Body of pancreas (tissue), 4 donors: ENCODE measurements around the gene MTHFD1. TPM values are rescaled to one million over a fixed set of nuclear protein-coding genes. Genes with fewer than 3 reads are reported as not detected.

Source experiments
- ATAC-seq: fragments of 150-250 bp; one replicate; pipeline ENCODE4 v1.9.1; 2016
- DNase-seq, 4 donors: peaks; one replicate each; pipeline ENCODE4 v3.0.0-alpha.2; 2019
- H3K27ac ChIP-seq, 4 donors: fragments of 200-600 bp; sonication (generic); 1 replicate in 3 of 4; 2 replicates in 1 of 4; pipeline versions ENCODE4 v1.5.1 to v1.6.1; 2016 to 2019; ENCODE audit warnings: mild to moderate bottlenecking in 1 of 4, mixed read lengths in 1 of 4, moderate library complexity in 1 of 4
- H3K27me3 ChIP-seq, 2 donors: fragments of 200-600 bp; sonication (generic); one replicate each; pipeline ENCODE4 v1.6.0; 2016; ENCODE audit warnings: mild to moderate bottlenecking in 1 of 2
- H3K36me3 ChIP-seq, 2 donors: fragments of 200-600 bp; sonication (generic); replicated peaks in 1 of 2; 2 replicates each; pipeline ENCODE4 v1.5.1; 2016; ENCODE audit warnings: low read depth in 2 of 2; ENCODE audit not compliant: insufficient read depth in 1 of 2
- H3K4me1 ChIP-seq: fragments of 200-600 bp; sonication (generic); one replicate; pipeline ENCODE4 v1.6.0; 2016
- H3K4me3 ChIP-seq, 2 donors: fragments of 200-600 bp; sonication (generic); 1 replicate in 1 of 2; 2 replicates in 1 of 2; pipeline ENCODE4 v1.5.1; 2016 to 2019
- H3K9me3 ChIP-seq, 3 donors: fragments of 200-600 bp; sonication (generic); 1 replicate in 2 of 3; 2 replicates in 1 of 3; pipeline ENCODE4 v1.5.1; 2016
- POLR2A ChIP-seq, 3 donors: fragments of 450-650 bp; IDR thresholded peaks; one replicate each; pipeline ENCODE4 v1.6.1; 2016; ENCODE audit warnings: antibody characterized with exemption in 3 of 3, mild to moderate bottlenecking in 2 of 3
- WGBS, 2 donors: methylation state at CpG; one replicate each; pipeline ENCODE4 v1.1.5; 2017; 5-methylcytosine and 5-hydroxymethylcytosine counted together
- intact Hi-C: fragments of 100-400 bp; cut with DNase I; formaldehyde crosslinking; loops from one replicate; pipeline ENCODE4 v1.15.1; 2023
- total RNA-seq, 2 donors: library from RNA; depleted of rRNA; stranded (reverse); fragments of >200 nt; gene quantifications; one replicate each; pipeline ENCODE4 v1.1.0, GENCODE V29; 2016
- TF ChIP-seq, protein P1 (sequence below), 7 experiments: fragments of 450-650 bp in 4 of 7; fragments of 200-600 bp in 3 of 7; sonication (generic) in 3 of 7; IDR thresholded peaks; one replicate each; pipeline ENCODE4 v1.5.1; 2016 to 2019; ENCODE audit warnings: antibody characterized with exemption in 7 of 7

The MTHFD1 gene
- total RNA-seq, 2 donors from 2014 or later, result 20.2 to 29.3 TPM

DNA sequence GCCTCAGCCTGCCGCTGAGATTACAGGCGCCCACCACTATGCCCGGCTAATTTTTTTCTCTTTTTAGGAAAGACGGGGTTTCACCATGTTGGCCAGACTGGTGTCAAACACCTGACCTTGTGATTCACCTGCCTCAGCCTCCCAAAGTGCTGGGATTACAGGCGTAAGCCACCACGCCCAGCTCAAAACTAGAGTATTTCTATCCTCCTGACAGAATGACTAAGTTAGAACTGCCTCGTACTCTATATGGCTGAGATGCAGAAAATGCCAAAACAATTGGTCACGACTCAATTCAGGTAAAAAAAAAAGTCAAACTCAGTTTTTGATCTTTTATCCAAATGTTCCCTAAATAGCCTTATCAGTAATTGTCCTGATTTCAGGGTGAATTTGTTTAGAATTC is 88.3 kb downstream of the MTHFD1 start:
- Histone ChIP-seq H3K36me3 (no peaks in the 10 kb centered on the region), H3K27me3 (no peaks in the 10 kb centered on the region), H3K27ac (no peak overlapping the region), H3K9me3 (no peaks in the 10 kb centered on the region), H3K4me3 (no peak overlapping the region), H3K4me1 (no peaks in the 10 kb centered on the region)
- no peak for ATAC-seq
- 86 to 92% methylated on average over 8 of the region's 8 CpGs for WGBS, 2 donors
- TF ChIP-seq POLR2A (IDR thresholded peaks at IDR 0.05), result no peak
- TF ChIP-seq, protein P1, sequence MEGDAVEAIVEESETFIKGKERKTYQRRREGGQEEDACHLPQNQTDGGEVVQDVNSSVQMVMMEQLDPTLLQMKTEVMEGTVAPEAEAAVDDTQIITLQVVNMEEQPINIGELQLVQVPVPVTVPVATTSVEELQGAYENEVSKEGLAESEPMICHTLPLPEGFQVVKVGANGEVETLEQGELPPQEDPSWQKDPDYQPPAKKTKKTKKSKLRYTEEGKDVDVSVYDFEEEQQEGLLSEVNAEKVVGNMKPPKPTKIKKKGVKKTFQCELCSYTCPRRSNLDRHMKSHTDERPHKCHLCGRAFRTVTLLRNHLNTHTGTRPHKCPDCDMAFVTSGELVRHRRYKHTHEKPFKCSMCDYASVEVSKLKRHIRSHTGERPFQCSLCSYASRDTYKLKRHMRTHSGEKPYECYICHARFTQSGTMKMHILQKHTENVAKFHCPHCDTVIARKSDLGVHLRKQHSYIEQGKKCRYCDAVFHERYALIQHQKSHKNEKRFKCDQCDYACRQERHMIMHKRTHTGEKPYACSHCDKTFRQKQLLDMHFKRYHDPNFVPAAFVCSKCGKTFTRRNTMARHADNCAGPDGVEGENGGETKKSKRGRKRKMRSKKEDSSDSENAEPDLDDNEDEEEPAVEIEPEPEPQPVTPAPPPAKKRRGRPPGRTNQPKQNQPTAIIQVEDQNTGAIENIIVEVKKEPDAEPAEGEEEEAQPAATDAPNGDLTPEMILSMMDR (IDR thresholded peaks at IDR 0.05), result no peak
- no peak for DNase-seq
- intact Hi-C loops, result no loop called here

- no peak for ATAC-seq
- Histone ChIP-seq H3K27me3 (no peaks in the 10 kb centered on the region), H3K4me3 (no peak overlapping the region), H3K27ac (no peak overlapping the region), H3K4me1 (no peaks in the 10 kb centered on the region), H3K9me3 (no peaks in the 10 kb centered on the region), H3K36me3 (no peaks in the 10 kb centered on the region)
- intact Hi-C loops, result no loop called here
- no peak for TF ChIP-seq POLR2A (IDR thresholded peaks at IDR 0.05)
- TF ChIP-seq, protein P1 (IDR thresholded peaks at IDR 0.05), result peak; percentile 6 to 51 (median 35)
- no peak for DNase-seq
Observed at GRCh38 chr14:64478634-64479250, 90.6 kb downstream of the MTHFD1 start.

DNA sequence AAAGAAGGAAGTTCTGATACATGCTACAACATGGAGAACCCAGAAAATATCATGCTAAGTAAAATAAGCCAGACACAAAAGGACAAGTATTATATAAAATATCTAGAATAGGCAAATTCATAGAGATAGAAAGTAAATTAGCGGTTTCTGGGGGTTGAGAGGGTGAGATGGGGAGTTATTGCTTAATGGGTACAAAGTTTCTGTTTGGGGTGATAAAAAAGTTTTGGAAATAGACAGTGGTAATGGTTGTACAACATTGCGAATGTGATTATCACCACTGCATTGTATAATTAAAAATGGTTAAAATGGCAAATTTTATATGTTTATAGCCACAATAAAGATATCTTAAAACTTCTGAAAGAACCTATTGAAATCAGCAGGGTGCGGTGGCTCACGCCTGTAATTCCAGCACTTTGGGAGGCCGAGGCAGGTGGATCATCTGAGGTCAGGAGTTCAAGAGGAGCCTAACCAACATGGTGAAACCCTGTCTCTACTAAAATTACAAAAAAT is 100.5 kb downstream of the MTHFD1 start:
- Histone ChIP-seq H3K27me3 (no peaks in the 10 kb centered on the region), H3K9me3 (no peaks in the 10 kb centered on the region), H3K27ac (no peak overlapping the region), H3K4me3 (no peak overlapping the region), H3K36me3 (peaks cover 0 to 9% of the 10 kb centered on the region in 2 donors), H3K4me1 (no peaks in the 10 kb centered on the region)
- TF ChIP-seq, protein P1 (IDR thresholded peaks at IDR 0.05), result no peak
- no peak for TF ChIP-seq POLR2A (IDR thresholded peaks at IDR 0.05)
- no peak for DNase-seq
- intact Hi-C loops, result no loop called here
- ATAC-seq, result no peak
- WGBS, 2 donors, result 88 to 94% methylated on average over 5 of the region's 5 CpGs

- DNase-seq (no peak), ATAC-seq (no peak)
- intact Hi-C loops, result no loop called here
- no peak overlapping the region for H3K4me3 ChIP-seq
- H3K27ac ChIP-seq, result no peak overlapping the region
- peaks cover 0 to 9% of the 10 kb centered on the region in 2 donors for H3K36me3 ChIP-seq
- TF ChIP-seq, protein P1 (IDR thresholded peaks at IDR 0.05), result no peak
- no peak for TF ChIP-seq POLR2A (IDR thresholded peaks at IDR 0.05)
- no peaks in the 10 kb centered on the region for H3K9me3 ChIP-seq
- no peaks in the 10 kb centered on the region for H3K27me3 ChIP-seq
- WGBS, 2 donors, result 63 to 82% methylated on average over 2 of the region's 2 CpGs
- no peaks in the 10 kb centered on the region for H3K4me1 ChIP-seq
Observed at GRCh38 chr14:64491637-64492036, 103.5 kb downstream of the MTHFD1 start.

GRCh38 chr14:64493455-64493854 is 105.3 kb downstream of the MTHFD1 start:
- no peak for ATAC-seq
- H3K36me3 ChIP-seq, result peaks cover 0 to 7% of the 10 kb centered on the region in 2 donors
- no peak overlapping the region for H3K27ac ChIP-seq
- DNase-seq, result no peak
- no peaks in the 10 kb centered on the region for H3K27me3 ChIP-seq
- no peak overlapping the region for H3K4me3 ChIP-seq
- H3K9me3 ChIP-seq, result no peaks in the 10 kb centered on the region
- WGBS, 2 donors, result 82 to 88% methylated on average over 3 of the region's 3 CpGs
- no peak for TF ChIP-seq POLR2A (IDR thresholded peaks at IDR 0.05)
- TF ChIP-seq, protein P1 (IDR thresholded peaks at IDR 0.05), result no peak
- no peaks in the 10 kb centered on the region for H3K4me1 ChIP-seq
- intact Hi-C loops, result no loop called here
